Stimulated activated CD4-positive, alpha-beta T cell treated with anti-CD3 and anti-CD28 coated beads, Interleukin-15, amount 100 ng/mL, for 1 hour (primary cell): Measurements from ENCODE around the gene EXPH5.

Experiments used
- DNase-seq, 2 donors: peaks; one replicate each; pipeline ENCODE4 v3.0.0-alpha.2; 2020; ENCODE audit warnings: low read depth in 1 of 2, low spot score in 1 of 2

Gene EXPH5

DNA sequence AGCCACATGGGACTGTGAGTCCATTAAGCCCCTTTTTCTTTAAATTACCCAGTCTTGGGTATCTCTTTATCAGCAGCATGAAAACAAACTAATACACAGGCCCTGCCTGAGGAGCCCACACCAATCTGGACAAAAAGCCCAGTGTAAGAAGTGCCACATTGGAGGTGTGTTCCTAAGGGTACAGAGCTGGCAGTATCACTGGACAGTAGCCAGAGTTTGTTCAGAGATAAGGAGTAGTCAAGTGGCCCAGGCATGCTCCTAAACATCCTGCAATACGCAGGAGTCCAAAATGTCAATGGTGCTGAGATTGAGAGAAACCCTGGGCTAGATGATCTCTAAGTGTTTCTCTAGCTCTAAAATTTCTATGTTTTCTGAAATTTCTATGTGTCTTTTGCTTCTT lies 68.4 kb downstream of the EXPH5 start:
- DNase-seq, result no peak

DNA sequence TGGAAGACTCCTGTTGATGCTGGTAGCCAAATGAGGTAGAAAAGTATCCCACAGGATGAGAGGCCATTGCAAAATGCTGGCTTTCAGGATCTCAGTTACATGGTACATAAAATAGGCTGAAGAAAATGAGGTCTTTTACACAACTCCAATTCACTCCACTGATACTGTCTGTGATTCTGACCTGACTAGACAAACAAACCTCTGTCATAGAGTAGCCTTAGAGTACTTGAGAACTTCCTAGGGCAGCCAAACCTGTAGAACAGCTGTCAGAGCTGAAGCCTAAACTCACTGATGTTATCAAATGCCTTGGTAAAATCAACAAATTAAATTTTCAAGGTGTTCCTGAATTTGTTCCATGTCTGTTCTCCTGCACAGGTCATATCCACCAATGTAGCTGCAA lies 69.1 kb downstream of the EXPH5 start:
- DNase-seq, result no peak

DNA sequence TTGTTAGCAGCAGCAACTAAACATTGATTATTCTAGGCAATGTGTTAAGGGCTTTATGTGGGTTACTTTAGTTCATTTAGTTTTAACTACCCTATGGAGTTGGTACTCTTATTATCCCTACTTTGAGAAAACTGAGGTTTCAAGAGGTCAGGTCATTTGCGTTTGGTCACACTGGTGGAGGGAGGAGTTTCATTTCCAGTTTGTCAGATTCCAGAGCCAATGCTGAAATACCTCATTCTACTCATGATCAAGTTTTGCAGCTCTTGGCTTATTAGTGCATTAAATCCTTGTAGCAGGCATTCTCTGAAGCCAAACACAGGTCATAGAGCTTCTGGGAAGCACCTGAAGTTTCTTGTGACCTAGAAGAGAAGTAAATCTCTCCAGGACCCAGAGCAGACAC lies 71.2 kb downstream of the EXPH5 start:
- no peak for DNase-seq

DNA sequence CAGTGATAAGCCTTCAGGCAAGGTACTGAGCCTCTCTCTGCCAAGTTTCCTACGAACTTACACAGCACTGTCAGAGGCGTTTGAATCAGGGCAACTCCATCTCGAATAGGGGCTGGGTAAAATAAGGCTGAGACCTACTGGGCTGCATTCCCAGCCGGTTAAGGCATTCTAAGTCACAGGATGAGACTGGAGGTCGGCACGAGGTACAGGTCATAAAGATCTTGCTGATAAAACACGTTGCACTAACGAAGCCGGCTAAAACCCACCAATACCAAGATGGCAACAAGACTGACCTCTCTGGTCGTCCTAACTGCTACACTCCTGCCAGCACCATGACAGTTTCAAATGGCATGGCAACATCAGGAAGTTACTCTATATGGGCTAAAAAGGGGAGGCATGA lies 75.0 kb downstream of the EXPH5 start:
- DNase-seq, result no peak

DNA sequence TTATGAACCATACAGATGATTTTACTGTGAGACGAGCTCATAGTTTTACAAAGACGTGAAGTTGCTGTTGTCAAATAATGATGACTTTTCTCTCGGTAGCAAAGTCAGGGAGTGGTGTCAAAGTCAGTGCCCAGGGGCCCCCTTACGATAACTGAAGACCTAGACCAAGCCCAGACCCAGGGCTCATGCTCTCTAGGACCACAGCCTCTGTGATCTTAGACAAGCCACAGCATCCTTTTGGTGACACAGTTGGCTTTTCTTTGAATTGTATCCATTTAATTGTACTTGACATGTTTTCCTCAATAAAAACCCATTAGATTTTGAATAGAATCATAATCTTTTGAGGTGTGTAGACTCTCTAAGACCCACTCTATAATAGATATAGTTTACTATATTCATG lies 77.4 kb downstream of the EXPH5 start:
- DNase-seq, result no peak

DNA sequence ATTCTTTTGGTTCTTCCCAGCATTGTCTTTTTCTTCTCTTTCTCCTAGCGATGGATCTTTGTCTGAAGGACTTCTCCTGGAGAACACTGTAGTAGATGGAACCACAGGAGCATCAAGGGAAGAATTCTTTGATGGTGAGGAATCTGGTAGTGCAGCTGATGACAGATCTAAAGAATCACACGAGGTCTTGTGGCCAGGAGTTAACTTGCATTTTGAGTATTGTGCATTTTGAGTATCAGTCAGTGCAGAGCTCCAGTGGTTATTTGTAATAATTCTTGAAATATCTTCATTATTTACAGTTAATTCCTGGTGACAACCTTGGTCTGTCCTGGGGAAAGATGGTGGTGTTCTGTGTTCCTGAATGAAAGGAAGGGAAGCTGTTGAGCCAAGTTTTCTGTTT lies 80.9 kb downstream of the EXPH5 start:
- no peak for DNase-seq

DNA sequence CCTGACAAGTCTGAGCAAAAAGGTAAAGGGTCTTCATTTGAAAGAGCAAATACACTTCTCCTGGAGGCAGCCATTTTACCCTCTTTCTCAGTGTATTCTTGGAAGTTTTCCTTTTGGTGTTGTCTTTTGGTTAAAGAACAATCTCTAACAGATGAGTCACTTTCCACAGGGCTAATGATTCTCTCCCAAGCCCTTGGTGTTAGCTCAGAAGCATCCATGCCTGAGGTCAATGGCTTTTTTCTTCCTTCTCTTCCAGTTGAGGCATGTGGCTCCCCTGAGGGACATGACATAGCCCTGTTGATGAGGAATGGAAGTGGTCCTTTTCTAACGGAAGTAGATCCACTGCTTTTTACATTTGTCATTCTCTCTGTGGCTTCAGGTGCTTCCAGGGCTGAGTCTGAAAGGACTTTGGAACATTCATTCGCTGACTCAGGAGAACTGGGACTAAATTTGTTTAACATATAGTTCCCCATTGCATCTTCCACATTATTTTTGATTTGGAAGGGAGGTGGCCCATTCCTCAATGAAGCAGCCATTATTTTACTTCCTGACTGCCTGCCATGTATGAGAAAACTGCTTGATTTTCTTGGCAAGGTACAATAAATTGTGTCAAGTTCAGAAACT lies 81.6 kb downstream of the EXPH5 start:
- no peak for DNase-seq

DNA sequence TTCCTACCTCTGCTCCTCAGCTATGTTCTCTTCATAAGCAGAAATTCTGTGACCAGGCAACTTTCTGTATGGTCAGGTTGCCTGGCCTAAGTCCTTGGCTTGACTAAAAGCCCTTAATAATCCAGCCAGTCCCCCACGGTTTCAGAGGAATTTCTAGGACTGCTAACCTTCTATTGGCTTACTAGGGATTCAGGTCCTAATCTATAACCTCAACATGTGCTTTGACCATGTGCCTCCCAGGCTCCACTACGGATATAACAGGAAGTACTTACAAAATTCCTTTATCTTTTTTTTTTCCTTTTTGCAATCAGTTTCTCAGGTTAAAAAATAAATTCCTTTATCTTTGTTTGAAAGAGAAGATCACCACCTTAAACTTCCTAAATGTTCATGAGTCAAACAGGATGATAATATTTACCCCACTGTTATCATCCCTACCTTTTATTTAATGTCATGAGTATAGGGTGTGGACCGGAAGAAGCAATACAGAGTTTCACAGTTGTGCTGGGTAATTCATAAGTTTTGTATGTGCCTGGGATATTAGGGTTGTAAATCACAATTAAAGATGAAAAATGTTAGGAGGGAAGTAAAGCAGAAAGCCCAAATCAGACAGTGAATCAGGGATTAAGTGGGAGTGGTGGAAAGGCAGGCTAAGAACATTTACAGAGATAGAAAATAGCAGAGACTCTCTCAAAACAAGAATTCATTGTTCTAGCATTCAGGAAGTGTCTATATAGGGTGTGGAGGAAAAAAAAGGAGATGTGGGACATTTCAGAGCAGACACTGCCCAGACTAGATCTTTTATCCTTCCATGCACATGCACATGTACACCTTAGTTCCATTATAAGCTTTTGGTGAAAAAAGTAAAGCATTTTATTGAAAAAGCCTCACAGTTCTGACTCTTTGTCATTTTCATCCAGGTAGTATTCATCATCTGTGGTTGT lies 84.6 kb downstream of the EXPH5 start:
- no peak for DNase-seq

DNA sequence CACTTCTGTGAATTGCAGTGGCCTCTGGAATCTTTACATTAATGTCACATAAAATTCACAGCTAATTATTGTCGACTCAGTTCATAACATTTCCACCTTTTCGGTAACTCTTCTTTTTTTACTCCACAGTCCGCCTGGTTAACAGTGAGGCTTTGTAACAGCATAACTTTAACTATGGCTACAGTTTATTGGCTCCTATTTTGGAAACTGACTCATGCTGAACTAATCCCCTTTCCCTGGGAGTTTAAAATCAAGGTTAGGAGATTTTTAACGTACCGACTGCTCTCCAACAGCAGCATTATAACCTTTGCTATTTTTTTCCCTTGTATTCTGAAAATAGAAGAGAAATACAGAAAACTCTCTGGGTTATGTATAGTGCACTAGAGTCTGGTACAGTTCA lies 92.2 kb downstream of the EXPH5 start:
- DNase-seq, result no peak

DNA sequence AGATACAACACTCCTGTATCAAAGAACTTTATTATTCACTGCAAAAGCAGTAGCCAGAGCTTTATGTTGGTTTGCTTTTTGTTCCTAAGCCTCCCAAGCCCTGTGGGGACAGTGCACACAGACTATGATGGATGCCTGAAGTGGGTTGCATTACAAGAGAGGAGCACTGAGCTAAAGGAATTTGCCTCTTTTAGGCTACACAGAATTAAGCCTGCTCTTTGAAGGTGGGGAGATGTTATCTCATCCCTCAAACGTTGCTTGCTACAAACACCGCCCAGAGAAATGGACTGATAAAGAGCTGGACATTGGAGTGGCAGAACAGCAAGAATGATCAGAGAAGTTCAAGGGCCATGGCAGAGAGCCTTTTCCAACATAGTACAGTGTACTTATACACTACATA lies 92.8 kb downstream of the EXPH5 start:
- DNase-seq, result no peak

DNA sequence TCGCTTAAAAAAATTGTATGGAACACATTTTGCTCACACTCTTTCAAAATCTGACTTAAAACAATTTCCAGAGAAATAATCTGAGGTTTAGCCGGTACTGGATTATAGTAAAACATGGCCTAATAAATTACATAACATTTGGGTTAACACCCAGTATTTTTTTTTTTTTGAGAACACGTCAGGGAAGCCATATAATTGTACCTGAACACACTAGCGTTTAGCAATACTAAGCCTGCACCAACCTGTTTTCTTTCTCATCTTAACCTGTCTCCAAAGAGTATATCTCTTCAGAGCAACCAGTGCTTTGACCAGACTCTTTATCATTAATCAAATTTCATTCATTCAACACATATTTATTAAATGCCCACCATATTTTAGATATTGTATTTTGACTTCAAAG lies 93.4 kb downstream of the EXPH5 start:
- no peak for DNase-seq

DNA sequence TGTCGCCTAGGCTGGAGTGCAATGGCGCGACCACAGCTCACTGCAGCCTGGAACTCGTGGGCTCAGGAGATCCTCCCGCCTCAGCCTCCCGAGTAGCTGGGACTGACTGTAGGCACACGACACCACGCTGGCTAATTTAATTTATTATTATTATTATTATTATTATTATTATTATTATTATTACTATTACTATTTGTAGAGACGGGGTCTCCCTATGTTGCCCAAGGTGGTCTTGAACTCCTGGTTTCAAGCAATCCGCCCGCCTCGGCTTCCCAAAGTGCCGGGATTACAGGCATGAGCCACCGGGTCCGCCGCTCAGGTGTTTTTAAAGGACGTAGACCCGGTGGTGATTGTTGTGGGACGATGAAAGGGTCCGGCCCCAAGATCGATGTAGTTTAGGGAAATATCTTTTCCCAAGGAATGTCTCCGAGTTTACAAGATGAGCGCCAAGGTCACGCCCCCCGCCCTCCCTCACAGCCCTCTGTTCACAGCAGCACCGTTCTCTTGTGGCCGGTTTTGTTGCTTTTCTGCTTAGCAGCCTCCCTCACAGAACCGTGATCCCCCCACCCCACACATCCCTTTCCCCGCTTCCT lies 94.7 kb downstream of the EXPH5 start:
- no peak for DNase-seq

DNA sequence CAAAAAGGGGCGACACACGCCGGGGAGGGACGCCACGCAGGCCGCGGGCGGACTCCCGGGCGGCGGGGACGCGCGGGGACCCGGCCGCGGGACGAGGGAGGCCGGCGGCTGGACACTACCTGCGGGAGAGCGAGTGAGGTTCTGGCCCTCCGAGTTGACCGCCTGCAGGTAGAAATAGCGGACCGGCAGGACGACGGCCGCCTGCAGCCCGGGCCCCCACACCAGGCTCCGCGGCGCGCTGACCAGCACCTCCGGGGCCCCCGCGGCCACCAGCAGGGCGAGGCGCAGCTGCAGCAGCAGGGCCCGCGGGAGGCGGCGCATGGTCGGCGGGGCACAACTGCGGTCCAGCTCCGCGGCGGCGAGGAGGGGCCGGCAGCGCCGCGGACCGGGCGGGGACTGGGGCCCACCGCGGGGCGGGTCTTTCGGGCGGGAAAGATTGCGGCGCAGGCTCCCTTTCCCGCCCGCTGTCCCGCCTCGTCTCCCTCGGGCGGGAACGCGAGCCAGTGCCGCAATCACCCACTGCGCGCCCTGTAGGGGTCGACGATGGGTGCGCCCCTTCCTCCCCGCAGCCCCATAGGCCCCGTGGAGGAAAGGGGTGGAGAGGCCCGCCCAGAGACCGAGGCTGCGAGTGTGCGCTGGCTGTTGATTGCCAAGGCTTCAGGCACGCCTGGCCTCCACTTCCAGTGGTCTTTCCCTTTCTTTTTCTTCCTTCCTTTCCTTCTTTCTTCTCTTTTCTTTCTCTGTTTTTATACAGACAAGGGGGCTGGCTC lies 95.3 kb downstream of the EXPH5 start, which contains the start of gene POGLUT3:
POGLUT3 (minus strand) TSS at position 339 of the 770 bp plus-strand sequence; CDS start at position 321, 18 bp downstream.
- peak; percentile 8 to 18 for DNase-seq

DNA sequence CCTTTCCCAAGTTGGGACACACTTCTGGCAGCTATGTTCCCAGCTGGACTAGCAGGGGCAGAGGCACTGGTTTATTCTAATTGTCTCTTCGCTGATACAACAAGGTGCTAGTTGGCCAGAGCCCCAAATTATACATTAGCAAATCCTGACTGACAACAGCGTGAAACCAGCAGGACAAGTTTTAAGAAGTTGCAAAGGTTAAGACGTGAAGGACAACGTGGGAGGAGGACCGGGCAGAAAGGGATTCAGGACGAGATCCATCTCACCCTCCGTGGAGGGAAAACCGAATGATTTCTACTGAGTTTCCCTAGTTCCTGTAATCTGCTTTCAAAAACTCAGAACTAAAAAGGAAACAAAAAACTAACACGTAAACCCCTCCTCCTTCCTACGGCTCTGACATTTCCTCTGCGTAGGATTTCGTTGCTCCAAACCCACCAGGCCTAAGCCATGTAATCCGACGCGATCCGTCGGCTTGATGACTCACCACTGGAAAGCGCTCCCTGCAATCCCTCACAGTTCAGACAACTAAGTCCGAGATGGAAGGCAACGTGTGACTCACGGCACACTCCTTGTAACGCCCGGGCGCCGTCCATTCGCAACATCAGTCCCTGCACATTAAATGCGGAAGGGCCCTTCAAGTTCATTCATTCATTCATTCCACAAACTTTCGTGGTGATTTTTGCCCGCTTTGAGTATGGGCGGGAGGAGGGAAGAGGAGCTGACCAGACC lies 96.1 kb downstream of the EXPH5 start:
- DNase-seq, result peak; percentile 24 to 42

DNA sequence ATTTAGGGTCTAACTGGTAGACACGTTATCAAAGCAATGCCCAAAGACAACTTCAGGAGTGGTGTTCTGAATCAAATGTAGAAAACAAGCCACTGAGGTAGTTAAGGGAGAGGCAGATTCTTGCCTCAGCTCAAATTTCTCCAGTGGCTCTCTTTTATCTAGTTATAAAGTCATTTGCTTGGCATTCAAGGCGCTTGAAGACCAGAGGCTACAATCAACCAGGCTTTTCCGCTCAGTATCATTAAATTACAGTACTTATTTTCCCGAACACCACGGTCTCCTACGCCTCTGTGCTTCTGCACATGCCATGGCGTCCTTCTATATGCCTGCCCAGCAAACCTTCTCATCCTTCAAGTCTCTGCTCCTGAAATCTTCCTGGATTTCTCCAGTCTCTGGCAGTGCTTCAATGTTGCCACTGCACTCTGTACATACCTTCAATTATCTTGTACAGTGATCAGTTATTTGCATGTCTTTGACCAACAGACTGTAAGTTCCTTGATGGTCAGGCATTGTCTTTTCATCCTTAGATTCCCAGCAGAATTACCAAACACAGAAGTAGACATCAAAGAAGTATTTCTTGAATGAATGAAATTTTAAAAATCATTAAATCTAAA lies 96.8 kb downstream of the EXPH5 start:
- DNase-seq, result no peak

DNA sequence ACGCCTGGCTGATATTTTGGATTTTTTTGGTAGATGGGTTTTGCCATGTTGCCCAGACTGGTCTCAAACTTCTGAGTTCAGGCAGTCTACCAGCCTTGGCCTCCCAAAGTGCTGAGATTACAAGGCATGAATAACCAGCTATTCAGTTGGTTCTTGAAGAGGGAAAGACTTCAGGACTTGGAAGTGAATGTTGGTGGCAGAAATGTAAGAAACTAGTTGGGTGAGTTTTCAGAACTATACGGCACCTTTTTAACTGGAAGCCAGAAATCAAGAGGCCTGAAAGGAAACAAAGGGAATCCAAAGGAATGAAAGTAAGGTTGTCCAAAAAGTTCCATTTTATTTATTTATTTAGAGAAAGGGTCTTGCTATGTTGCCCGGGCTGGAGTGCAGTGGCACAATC lies 98.2 kb downstream of the EXPH5 start:
- DNase-seq, result no peak

DNA sequence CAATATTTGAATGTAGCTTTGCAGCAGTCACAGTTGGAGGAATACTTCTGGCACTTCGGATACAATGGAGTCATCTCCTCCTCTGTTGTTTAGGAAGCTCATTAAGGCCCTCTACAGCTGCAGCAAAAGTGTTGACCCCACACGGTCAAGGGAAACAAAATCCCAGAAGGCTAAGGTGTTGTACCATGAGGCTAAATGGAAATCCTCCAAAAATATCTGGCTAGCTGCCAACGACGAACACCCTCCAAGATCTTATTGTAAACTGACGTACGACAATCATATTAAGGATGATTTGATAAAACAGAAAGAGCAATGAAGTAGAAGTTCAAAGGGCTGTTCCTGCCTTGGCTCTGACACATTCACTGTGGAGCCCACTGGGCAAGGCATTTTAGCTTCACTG lies 99.4 kb downstream of the EXPH5 start:
- no peak for DNase-seq

DNA sequence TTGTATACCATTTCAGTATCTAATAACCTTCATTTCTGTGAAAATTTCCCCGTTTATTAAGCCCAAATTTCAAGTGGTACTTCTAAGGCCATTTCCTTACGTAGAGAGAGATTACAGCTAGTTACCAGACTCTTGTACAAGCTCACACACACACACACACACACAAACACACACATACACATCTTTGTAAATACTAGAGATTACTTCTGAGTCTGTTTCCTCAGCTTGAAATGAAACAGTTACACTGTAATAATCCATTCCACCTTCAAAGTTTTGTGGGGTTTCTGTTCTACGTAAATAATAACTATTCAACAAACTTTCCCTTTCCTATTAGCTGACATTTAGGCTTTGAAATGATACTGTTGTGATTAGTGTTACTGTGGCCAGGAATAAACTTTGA lies 101.6 kb downstream of the EXPH5 start:
- DNase-seq, result no peak

DNA sequence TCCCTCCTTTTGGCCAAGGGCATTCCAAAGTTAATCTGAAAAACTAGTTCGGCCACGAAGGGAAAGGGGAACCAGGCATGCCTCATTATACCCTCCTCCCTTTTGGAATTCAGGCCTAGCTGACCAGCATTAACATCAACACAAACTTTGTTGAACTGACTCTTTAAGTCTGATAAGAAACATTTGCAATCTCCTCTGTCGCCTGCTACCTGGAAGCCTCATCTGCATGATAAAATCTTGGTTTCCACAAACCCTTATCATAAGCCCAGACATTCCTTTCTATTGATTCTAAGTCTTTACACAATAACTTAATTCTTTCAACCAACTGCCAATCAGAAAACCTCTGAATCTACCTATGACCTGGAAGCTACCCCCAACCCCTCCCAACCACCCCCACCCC lies 106.7 kb downstream of the EXPH5 start:
- no peak for DNase-seq

DNA sequence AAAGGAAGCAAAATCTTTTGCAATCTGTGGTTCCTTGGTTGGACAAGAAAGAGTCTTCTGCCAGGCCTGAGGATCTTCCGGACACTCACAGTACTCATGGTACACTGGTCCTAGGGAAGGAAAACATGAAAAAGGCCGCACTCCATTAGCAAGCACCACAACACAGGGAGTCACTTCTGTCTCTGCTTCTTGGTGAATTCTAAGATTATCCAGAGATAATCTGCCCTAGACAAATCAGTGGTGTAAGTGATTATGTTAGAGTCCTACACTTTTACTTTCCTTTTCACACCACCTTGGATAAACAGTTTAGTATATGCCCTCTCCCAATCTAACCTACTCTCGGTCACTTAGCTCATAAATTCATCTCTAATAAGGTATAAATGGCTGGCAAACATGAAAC lies 107.2 kb downstream of the EXPH5 start:
- no peak for DNase-seq
